ENCODE results near the gene TSR1.

Gene TSR1

GRCh38 chr17:2336215-2336851, at the start of gene TSR1:
TSR1 (minus strand) TSS chr17:2336457; CDS start chr17:2336427, 30 bp downstream.
- Histone ChIP-seq H3K4me3 (ENCODE audit: low read length) (peak within 1 kb of the TSS; percentile 84), H3K27ac (ENCODE audit: low read depth, low read length) (peak within 1 kb of the TSS; percentile 87), H3K9ac (ENCODE audit: low read length) (peak within 1 kb of the TSS; percentile 71), H3K27me3 (ENCODE audit: control insufficient read depth, insufficient read depth, low read length) (no peaks in the 10 kb centered on the region), H3K36me3 (ENCODE audit: control insufficient read depth, insufficient read depth, low read length) (peaks cover 21% of the 10 kb centered on the region), H3K4me1 (ENCODE audit: control insufficient read depth, insufficient read depth, low read length) (peaks cover 8% of the 10 kb centered on the region)

- H3K27ac ChIP-seq (ENCODE audit: low read depth, low read length): no peak overlapping the region
- no peak overlapping the region for H3K4me3 ChIP-seq (ENCODE audit: low read length)
- peaks cover 8% of the 10 kb centered on the region for H3K36me3 ChIP-seq (ENCODE audit: control insufficient read depth, insufficient read depth, low read length)
- H3K27me3 ChIP-seq (ENCODE audit: control insufficient read depth, insufficient read depth, low read length): no peaks in the 10 kb centered on the region
- peaks cover 8% of the 10 kb centered on the region for H3K4me1 ChIP-seq (ENCODE audit: control insufficient read depth, insufficient read depth, low read length)
- H3K9ac ChIP-seq (ENCODE audit: low read length): no peak overlapping the region
These were observed 49.3 kb upstream of the TSR1 start for GRCh38 chr17:2385240-2386210.

- peaks cover 8% of the 10 kb centered on the region for H3K36me3 ChIP-seq (ENCODE audit: control insufficient read depth, insufficient read depth, low read length)
These were observed 48.3 kb upstream of the TSR1 start for GRCh38 chr17:2384439-2385127.

GRCh38 chr17:2383628-2384167, 47.4 kb upstream of the TSR1 start:
- no peak overlapping the region for H3K4me3 ChIP-seq (ENCODE audit: low read length)
- H3K36me3 ChIP-seq (ENCODE audit: control insufficient read depth, insufficient read depth, low read length): peaks cover 8% of the 10 kb centered on the region
- no peak overlapping the region for H3K9ac ChIP-seq (ENCODE audit: low read length)
- H3K27ac ChIP-seq (ENCODE audit: low read depth, low read length): no peak overlapping the region
- peaks cover 4% of the 10 kb centered on the region for H3K4me1 ChIP-seq (ENCODE audit: control insufficient read depth, insufficient read depth, low read length)
- H3K27me3 ChIP-seq (ENCODE audit: control insufficient read depth, insufficient read depth, low read length): no peaks in the 10 kb centered on the region

More at GRCh38 chr17:2384439-2385127, 48.3 kb upstream of the TSR1 start:
- no peak overlapping the region for H3K27ac ChIP-seq (ENCODE audit: low read depth, low read length)
- no peaks in the 10 kb centered on the region for H3K27me3 ChIP-seq (ENCODE audit: control insufficient read depth, insufficient read depth, low read length)
- H3K4me3 ChIP-seq (ENCODE audit: low read length): no peak overlapping the region
- H3K4me1 ChIP-seq (ENCODE audit: control insufficient read depth, insufficient read depth, low read length): peaks cover 4% of the 10 kb centered on the region
- no peak overlapping the region for H3K9ac ChIP-seq (ENCODE audit: low read length)

GRCh38 chr17:2380950-2381649, 44.8 kb upstream of the TSR1 start:
- Histone ChIP-seq H3K4me1 (ENCODE audit: control insufficient read depth, insufficient read depth, low read length) (peaks cover 4% of the 10 kb centered on the region), H3K27ac (ENCODE audit: low read depth, low read length) (no peak overlapping the region), H3K4me3 (ENCODE audit: low read length) (no peak overlapping the region), H3K9ac (ENCODE audit: low read length) (no peak overlapping the region), H3K27me3 (ENCODE audit: control insufficient read depth, insufficient read depth, low read length) (no peaks in the 10 kb centered on the region), H3K36me3 (ENCODE audit: control insufficient read depth, insufficient read depth, low read length) (peaks cover 7% of the 10 kb centered on the region)

GRCh38 chr17:2380226-2380922, 44.1 kb upstream of the TSR1 start:
- Histone ChIP-seq H3K27ac (ENCODE audit: low read depth, low read length) (no peak overlapping the region), H3K9ac (ENCODE audit: low read length) (no peak overlapping the region), H3K36me3 (ENCODE audit: control insufficient read depth, insufficient read depth, low read length) (peaks cover 2% of the 10 kb centered on the region), H3K4me1 (ENCODE audit: control insufficient read depth, insufficient read depth, low read length) (peaks cover 4% of the 10 kb centered on the region), H3K4me3 (ENCODE audit: low read length) (no peak overlapping the region), H3K27me3 (ENCODE audit: control insufficient read depth, insufficient read depth, low read length) (no peaks in the 10 kb centered on the region)

GRCh38 chr17:2379489-2380225, 43.4 kb upstream of the TSR1 start:
- peaks cover 2% of the 10 kb centered on the region for H3K36me3 ChIP-seq (ENCODE audit: control insufficient read depth, insufficient read depth, low read length)
- H3K4me3 ChIP-seq (ENCODE audit: low read length): no peak overlapping the region
- H3K9ac ChIP-seq (ENCODE audit: low read length): no peak overlapping the region
- H3K4me1 ChIP-seq (ENCODE audit: control insufficient read depth, insufficient read depth, low read length): peaks cover 4% of the 10 kb centered on the region
- no peaks in the 10 kb centered on the region for H3K27me3 ChIP-seq (ENCODE audit: control insufficient read depth, insufficient read depth, low read length)
- H3K27ac ChIP-seq (ENCODE audit: low read depth, low read length): no peak overlapping the region

- no peaks in the 10 kb centered on the region for H3K27me3 ChIP-seq (ENCODE audit: control insufficient read depth, insufficient read depth, low read length)
- no peak overlapping the region for H3K27ac ChIP-seq (ENCODE audit: low read depth, low read length)
- H3K4me3 ChIP-seq (ENCODE audit: low read length): no peak overlapping the region
- H3K9ac ChIP-seq (ENCODE audit: low read length): no peak overlapping the region
- H3K36me3 ChIP-seq (ENCODE audit: control insufficient read depth, insufficient read depth, low read length): peaks cover 2% of the 10 kb centered on the region
- peaks cover 4% of the 10 kb centered on the region for H3K4me1 ChIP-seq (ENCODE audit: control insufficient read depth, insufficient read depth, low read length)
These were observed 42.6 kb upstream of the TSR1 start for GRCh38 chr17:2378905-2379304.

- Histone ChIP-seq H3K4me3 (ENCODE audit: low read length) (no peak overlapping the region), H3K36me3 (ENCODE audit: control insufficient read depth, insufficient read depth, low read length) (peaks cover 8% of the 10 kb centered on the region), H3K27me3 (ENCODE audit: control insufficient read depth, insufficient read depth, low read length) (no peaks in the 10 kb centered on the region), H3K27ac (ENCODE audit: low read depth, low read length) (no peak overlapping the region), H3K4me1 (ENCODE audit: control insufficient read depth, insufficient read depth, low read length) (no peaks in the 10 kb centered on the region), H3K9ac (ENCODE audit: low read length) (no peak overlapping the region)
These were observed 41.4 kb upstream of the TSR1 start for GRCh38 chr17:2377659-2378058.

GRCh38 chr17:2376107-2376506, 39.9 kb upstream of the TSR1 start:
- H3K4me3 ChIP-seq (ENCODE audit: low read length): no peak overlapping the region
- H3K27ac ChIP-seq (ENCODE audit: low read depth, low read length): no peak overlapping the region
- H3K36me3 ChIP-seq (ENCODE audit: control insufficient read depth, insufficient read depth, low read length): peaks cover 8% of the 10 kb centered on the region
- H3K27me3 ChIP-seq (ENCODE audit: control insufficient read depth, insufficient read depth, low read length): no peaks in the 10 kb centered on the region
- no peak overlapping the region for H3K9ac ChIP-seq (ENCODE audit: low read length)
- no peaks in the 10 kb centered on the region for H3K4me1 ChIP-seq (ENCODE audit: control insufficient read depth, insufficient read depth, low read length)

GRCh38 chr17:2375406-2375805, 39.1 kb upstream of the TSR1 start:
- Histone ChIP-seq H3K4me3 (ENCODE audit: low read length) (no peak overlapping the region), H3K36me3 (ENCODE audit: control insufficient read depth, insufficient read depth, low read length) (peaks cover 8% of the 10 kb centered on the region), H3K27ac (ENCODE audit: low read depth, low read length) (no peak overlapping the region), H3K9ac (ENCODE audit: low read length) (no peak overlapping the region), H3K27me3 (ENCODE audit: control insufficient read depth, insufficient read depth, low read length) (no peaks in the 10 kb centered on the region), H3K4me1 (ENCODE audit: control insufficient read depth, insufficient read depth, low read length) (no peaks in the 10 kb centered on the region)
